Sigmoid colon (tissue), 4 donors: ENCODE results near the gene KLHL21.

Source experiments
- EP300 ChIP-seq, 4 donors: sonication (generic); formaldehyde crosslinking; IDR thresholded peaks; one replicate each; pipeline ENCODE4 v1.6.1; 2017; ENCODE audit warnings: antibody characterized with exemption in 4 of 4
- POLR2A ChIP-seq, 2 donors: fragments of 450-650 bp; IDR thresholded peaks; one replicate each; pipeline ENCODE4 v1.6.1; 2016; ENCODE audit warnings: antibody characterized with exemption in 2 of 2, mild to moderate bottlenecking in 2 of 2, moderate library complexity in 2 of 2
- POLR2AphosphoS5 ChIP-seq, 4 donors: sonication (generic); formaldehyde crosslinking; IDR thresholded peaks; one replicate each; pipeline ENCODE4 v1.6.1; 2017; ENCODE audit warnings: antibody characterized with exemption in 4 of 4
- TF ChIP-seq, protein P1 (sequence below), 4 experiments: fragments of 450-650 bp in 3 of 4; fragments of 200-600 bp in 1 of 4; IDR thresholded peaks; one replicate each; pipeline ENCODE4 v1.5.1; 2016 to 2019; ENCODE audit warnings: antibody characterized with exemption in 4 of 4, mild to moderate bottlenecking in 3 of 4, moderate library complexity in 2 of 4

DNA sequence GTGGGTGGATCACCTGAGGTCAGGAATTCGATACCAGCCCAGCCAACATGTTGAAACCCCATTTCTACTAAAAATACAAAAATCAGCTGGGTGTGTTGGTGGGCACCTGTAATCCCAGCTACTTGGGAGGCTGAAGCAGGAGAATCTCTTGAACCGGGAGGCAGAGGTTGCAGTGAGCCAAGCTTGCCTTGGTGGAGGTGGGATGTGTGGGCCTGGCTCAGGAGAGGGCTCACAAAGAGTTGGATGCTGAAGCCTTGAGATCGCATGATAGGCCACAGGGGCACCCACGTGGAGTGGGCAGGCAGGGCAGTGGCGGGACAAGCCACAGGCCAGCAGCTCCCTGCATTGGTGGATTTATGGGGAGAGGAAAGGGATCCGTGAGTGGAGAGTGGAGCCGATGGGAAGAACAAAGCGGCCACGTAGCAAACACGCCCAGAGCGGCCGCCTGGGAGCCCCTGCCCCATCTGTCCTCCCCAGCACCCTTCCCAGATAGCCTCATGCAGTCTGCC is 26.4 kb upstream of the KLHL21 start:
- TF ChIP-seq, protein P1, sequence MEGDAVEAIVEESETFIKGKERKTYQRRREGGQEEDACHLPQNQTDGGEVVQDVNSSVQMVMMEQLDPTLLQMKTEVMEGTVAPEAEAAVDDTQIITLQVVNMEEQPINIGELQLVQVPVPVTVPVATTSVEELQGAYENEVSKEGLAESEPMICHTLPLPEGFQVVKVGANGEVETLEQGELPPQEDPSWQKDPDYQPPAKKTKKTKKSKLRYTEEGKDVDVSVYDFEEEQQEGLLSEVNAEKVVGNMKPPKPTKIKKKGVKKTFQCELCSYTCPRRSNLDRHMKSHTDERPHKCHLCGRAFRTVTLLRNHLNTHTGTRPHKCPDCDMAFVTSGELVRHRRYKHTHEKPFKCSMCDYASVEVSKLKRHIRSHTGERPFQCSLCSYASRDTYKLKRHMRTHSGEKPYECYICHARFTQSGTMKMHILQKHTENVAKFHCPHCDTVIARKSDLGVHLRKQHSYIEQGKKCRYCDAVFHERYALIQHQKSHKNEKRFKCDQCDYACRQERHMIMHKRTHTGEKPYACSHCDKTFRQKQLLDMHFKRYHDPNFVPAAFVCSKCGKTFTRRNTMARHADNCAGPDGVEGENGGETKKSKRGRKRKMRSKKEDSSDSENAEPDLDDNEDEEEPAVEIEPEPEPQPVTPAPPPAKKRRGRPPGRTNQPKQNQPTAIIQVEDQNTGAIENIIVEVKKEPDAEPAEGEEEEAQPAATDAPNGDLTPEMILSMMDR (IDR thresholded peaks at IDR 0.05) = no peak
- TF ChIP-seq EP300 (IDR thresholded peaks at IDR 0.05) = no peak
- no peak for TF ChIP-seq POLR2A (IDR thresholded peaks at IDR 0.05)
- TF ChIP-seq POLR2AphosphoS5 (IDR thresholded peaks at IDR 0.05) = no peak
